GM21576 (cell line): ENCODE measurements around the gene CDKN3.
"Not testable (repeated sequence)": the region's sequence is repeated elsewhere in the genome, so short reads cannot be mapped to it uniquely, and the experiment has no call there.

Experiments
- ATAC-seq: cut with Tn5 transposase; IDR thresholded peaks from one replicate; pipeline ENCODE4 v1.9.1; 2021; ENCODE audit warnings: mild to moderate bottlenecking, moderate library complexity; ENCODE audit not compliant: unreplicated experiment

CDKN3 gene

GRCh38 chr14:54451961-54452360, 55.2 kb downstream of the CDKN3 start:
- no peak for ATAC-seq

- ATAC-seq: no peak
Observed at GRCh38 chr14:54453252-54453651, 56.4 kb downstream of the CDKN3 start.

GRCh38 chr14:54453990-54454389, 57.2 kb downstream of the CDKN3 start:
- ATAC-seq: not testable (repeated sequence)

- ATAC-seq: no peak
Observed at GRCh38 chr14:54455363-54455762, 58.6 kb downstream of the CDKN3 start.

GRCh38 chr14:54456820-54457608, 60.2 kb downstream of the CDKN3 start:
- ATAC-seq: not testable (repeated sequence)

GRCh38 chr14:54457609-54457996, 60.8 kb downstream of the CDKN3 start:
- ATAC-seq: no peak

- not testable (repeated sequence) for ATAC-seq
Observed at GRCh38 chr14:54458536-54458935, 61.7 kb downstream of the CDKN3 start.

GRCh38 chr14:54459106-54459505, 62.3 kb downstream of the CDKN3 start:
- ATAC-seq: no peak

- ATAC-seq: no peak
Observed at GRCh38 chr14:54462048-54462447, 65.2 kb downstream of the CDKN3 start.

GRCh38 chr14:54465654-54466053, 68.8 kb downstream of the CDKN3 start:
- ATAC-seq: no peak

- no peak for ATAC-seq
Observed at GRCh38 chr14:54467280-54467679, 70.5 kb downstream of the CDKN3 start.
